Ascending aorta (tissue), 2 donors: ENCODE results near the gene ADRB2. TPM values are rescaled to one million over a fixed set of nuclear protein-coding genes. Genes with fewer than 3 reads are reported as not detected.

Source experiments
- DNase-seq, 2 donors: peaks; one replicate each; pipeline ENCODE4 v3.0.0-alpha.2; 2019; ENCODE audit warnings: low spot score in 2 of 2
- H3K27ac ChIP-seq, 2 donors: fragments of 200-600 bp; sonication (generic); one replicate each; pipeline ENCODE4 v1.5.1; 2016 to 2017; ENCODE audit warnings: mild to moderate bottlenecking in 1 of 2
- H3K27me3 ChIP-seq: fragments of 200-600 bp; sonication (generic); one replicate; pipeline ENCODE4 v1.5.1; 2017
- H3K36me3 ChIP-seq, 2 donors: fragments of 200-600 bp; sonication (generic); one replicate each; pipeline ENCODE4 v1.5.1; 2016
- H3K4me1 ChIP-seq, 2 donors: fragments of 200-600 bp; sonication (generic); one replicate each; pipeline ENCODE4 v1.5.1; 2016 to 2017; ENCODE audit warnings: mild to moderate bottlenecking in 1 of 2
- H3K4me3 ChIP-seq, 2 donors: fragments of 200-600 bp; sonication (generic); one replicate each; pipeline ENCODE4 v1.5.1; 2016 to 2017; ENCODE audit warnings: mild to moderate bottlenecking in 1 of 2
- H3K9me3 ChIP-seq, 2 donors: fragments of 200-600 bp; sonication (generic); one replicate each; pipeline ENCODE4 v1.5.1; 2016
- intact Hi-C: fragments of 100-400 bp; cut with DNase I; formaldehyde crosslinking; loops from one replicate; pipeline ENCODE4 v1.15.1; 2023
- total RNA-seq: library from RNA; depleted of rRNA; stranded (reverse); fragments of >200 nt; gene quantifications from one replicate; pipeline ENCODE4 v1.1.0, GENCODE V29; 2016
- TF ChIP-seq, protein P1 (sequence below), 3 experiments: fragments of 200-600 bp in 2 of 3; fragments of 450-650 bp in 1 of 3; sonication (generic) in 2 of 3; IDR thresholded peaks; one replicate each; pipeline ENCODE4 v1.5.1; 2016 to 2019; ENCODE audit warnings: antibody characterized with exemption in 3 of 3, mild to moderate bottlenecking in 1 of 3, moderate library complexity in 1 of 3

ADRB2 gene
- total RNA-seq, 1 donor from 2014 or later: 11.2 TPM

DNA sequence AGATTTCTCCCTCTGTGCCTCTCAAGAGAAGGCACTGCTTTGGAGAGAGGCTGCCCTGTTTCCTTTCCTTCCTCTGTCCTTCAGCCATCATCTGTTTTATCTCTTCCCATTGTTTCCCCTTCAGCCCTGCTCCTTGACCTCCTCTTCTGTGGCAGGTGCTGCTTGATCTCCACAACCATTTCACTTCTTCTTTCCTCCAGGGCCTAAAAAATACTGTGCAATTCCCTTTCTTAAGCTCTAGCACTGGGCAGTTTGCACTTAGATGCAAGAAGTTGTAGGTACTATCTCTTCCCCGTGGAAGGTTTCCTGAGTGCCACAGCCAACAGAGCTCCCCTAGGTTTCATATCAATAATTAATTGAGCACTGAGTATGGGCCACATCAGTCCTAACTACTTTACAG, 8.8 kb upstream of the ADRB2 start:
- H3K9me3 ChIP-seq: no peaks in the 10 kb centered on the region
- no peak overlapping the region for H3K27ac ChIP-seq
- H3K27me3 ChIP-seq: no peaks in the 10 kb centered on the region
- no peaks in the 10 kb centered on the region for H3K36me3 ChIP-seq
- H3K4me3 ChIP-seq: no peak overlapping the region
- no peaks in the 10 kb centered on the region for H3K4me1 ChIP-seq
- no peak for DNase-seq
- intact Hi-C loops: no loop called here
- TF ChIP-seq, protein P1, sequence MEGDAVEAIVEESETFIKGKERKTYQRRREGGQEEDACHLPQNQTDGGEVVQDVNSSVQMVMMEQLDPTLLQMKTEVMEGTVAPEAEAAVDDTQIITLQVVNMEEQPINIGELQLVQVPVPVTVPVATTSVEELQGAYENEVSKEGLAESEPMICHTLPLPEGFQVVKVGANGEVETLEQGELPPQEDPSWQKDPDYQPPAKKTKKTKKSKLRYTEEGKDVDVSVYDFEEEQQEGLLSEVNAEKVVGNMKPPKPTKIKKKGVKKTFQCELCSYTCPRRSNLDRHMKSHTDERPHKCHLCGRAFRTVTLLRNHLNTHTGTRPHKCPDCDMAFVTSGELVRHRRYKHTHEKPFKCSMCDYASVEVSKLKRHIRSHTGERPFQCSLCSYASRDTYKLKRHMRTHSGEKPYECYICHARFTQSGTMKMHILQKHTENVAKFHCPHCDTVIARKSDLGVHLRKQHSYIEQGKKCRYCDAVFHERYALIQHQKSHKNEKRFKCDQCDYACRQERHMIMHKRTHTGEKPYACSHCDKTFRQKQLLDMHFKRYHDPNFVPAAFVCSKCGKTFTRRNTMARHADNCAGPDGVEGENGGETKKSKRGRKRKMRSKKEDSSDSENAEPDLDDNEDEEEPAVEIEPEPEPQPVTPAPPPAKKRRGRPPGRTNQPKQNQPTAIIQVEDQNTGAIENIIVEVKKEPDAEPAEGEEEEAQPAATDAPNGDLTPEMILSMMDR (IDR thresholded peaks at IDR 0.05): no peak

DNA sequence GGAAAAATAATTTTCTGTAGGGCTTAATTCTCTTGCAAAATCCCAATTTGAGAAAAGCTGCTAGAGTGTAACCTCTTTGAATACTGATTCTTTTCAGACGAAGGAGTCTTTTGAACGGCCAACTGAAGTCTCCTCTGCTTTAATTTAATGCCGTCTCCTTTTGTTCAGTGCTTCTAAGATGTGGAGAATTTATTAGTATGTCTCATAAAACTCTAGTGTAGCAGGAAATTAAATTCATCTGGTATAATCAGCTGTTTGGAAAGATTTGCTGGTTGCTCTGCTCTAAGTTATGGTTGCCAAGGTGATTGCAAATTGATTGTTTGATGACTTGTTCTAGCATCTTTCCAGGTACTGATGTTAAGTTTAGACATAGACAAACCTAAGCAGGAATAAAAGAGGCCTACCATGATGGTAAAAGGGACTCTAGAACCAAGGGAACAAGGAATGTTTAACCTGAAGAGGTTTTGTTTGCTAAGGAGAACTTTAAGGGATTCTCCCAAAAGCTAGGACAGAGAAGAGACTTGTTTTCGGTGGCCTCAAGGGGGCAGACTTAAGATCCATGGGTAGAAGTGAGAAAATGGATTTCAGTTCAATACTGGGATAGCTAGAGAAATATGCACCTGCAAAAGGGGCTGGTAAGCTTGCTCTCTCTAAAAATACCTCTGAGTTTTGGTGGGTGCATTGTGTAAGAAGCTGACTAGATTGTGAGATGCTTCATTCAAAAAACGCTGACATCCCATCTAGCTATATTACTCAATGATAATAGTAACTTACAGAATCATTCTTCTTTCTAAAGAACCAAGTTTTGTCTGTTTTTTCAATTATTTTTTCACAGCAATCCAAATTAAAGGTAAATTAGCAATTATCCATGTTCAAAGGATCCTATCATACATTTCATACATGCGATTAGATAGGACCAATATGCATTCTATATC, 5.7 kb upstream of the ADRB2 start:
- intact Hi-C loops: loop anchor here (2.0 kb wide), 1 partner anchor 176 kb away; no protein-coding TSS in a partner anchor

DNA sequence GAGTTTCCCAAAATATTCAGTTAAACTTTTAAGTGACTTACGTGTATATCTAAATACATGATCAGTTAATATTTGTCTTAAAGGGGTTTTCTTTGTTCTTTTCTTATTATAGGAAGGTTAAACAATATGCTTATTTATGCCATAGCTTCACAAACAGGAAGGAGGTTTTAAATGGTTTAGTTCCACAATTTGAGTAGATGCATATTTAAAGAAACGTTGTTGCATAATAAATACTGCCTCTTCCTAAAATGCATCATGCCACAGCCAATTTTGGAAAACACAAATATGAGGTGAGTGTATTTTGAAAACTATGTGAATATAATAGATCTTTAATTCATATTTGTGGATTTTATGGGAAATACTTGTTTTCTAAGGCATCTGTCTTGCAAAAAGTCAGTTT, 2.5 kb upstream of the ADRB2 start:
- Histone ChIP-seq H3K27me3 (no peaks in the 10 kb centered on the region), H3K9me3 (no peaks in the 10 kb centered on the region), H3K27ac (no peak overlapping the region), H3K36me3 (no peaks in the 10 kb centered on the region), H3K4me3 (no peak overlapping the region), H3K4me1 (peaks cover 0 to 8% of the 10 kb centered on the region in 2 donors)
- TF ChIP-seq, protein P1 (IDR thresholded peaks at IDR 0.05): no peak
- DNase-seq: no peak
- intact Hi-C loops: no loop called here

More for the DNA sequence above, 5.7 kb upstream of the ADRB2 start:
- no peaks in the 10 kb centered on the region for H3K27me3 ChIP-seq
- H3K4me3 ChIP-seq: no peak overlapping the region
- no peaks in the 10 kb centered on the region for H3K9me3 ChIP-seq
- no peak overlapping the region for H3K27ac ChIP-seq
- DNase-seq: no peak
- TF ChIP-seq, protein P1 (IDR thresholded peaks at IDR 0.05): peak; percentile 19 to 47 (median 44)
- H3K36me3 ChIP-seq: no peaks in the 10 kb centered on the region
- H3K4me1 ChIP-seq: no peaks in the 10 kb centered on the region

DNA sequence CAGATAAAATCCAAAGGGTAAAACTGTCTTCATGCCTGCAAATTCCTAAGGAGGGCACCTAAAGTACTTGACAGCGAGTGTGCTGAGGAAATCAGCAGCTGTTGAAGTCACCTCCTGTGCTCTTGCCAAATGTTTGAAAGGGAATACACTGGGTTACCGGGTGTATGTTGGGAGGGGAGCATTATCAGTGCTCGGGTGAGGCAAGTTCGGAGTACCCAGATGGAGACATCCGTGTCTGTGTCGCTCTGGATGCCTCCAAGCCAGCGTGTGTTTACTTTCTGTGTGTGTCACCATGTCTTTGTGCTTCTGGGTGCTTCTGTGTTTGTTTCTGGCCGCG, 727 bp upstream of the ADRB2 start:
- Histone ChIP-seq H3K4me3 (peak overlapping the region; percentile 59 to 71), H3K4me1 (peaks cover 0 to 8% of the 10 kb centered on the region in 2 donors), H3K36me3 (no peaks in the 10 kb centered on the region), H3K27me3 (no peaks in the 10 kb centered on the region), H3K27ac (peak overlapping the region; percentile 77 to 85), H3K9me3 (no peaks in the 10 kb centered on the region)
- intact Hi-C loops: loop anchor here (1.0 to 5.0 kb wide), 6 partner anchors 77 to 443 kb away; partner anchors contain the start of gene FBXO38
- TF ChIP-seq, protein P1 (IDR thresholded peaks at IDR 0.05): no peak
- no peak for DNase-seq

DNA sequence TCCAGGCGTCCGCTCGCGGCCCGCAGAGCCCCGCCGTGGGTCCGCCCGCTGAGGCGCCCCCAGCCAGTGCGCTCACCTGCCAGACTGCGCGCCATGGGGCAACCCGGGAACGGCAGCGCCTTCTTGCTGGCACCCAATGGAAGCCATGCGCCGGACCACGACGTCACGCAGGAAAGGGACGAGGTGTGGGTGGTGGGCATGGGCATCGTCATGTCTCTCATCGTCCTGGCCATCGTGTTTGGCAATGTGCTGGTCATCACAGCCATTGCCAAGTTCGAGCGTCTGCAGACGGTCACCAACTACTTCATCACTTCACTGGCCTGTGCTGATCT, 294 bp downstream of the ADRB2 start:
- H3K36me3 ChIP-seq: no peaks in the 10 kb centered on the region
- H3K27ac ChIP-seq: peak overlapping the region; percentile 77 to 85
- no peaks in the 10 kb centered on the region for H3K9me3 ChIP-seq
- no peaks in the 10 kb centered on the region for H3K27me3 ChIP-seq
- peak overlapping the region; percentile 59 to 71 for H3K4me3 ChIP-seq
- TF ChIP-seq, protein P1 (IDR thresholded peaks at IDR 0.05): no peak
- no peak for DNase-seq
- intact Hi-C loops: loop anchor here (1.0 to 5.0 kb wide), 6 partner anchors 76 to 444 kb away; partner anchors contain the start of gene FBXO38
- peaks cover 0 to 11% of the 10 kb centered on the region in 2 donors for H3K4me1 ChIP-seq
